OCI-LY1 (cell line): ENCODE data around the gene SPATA13.

Experiments
- H2AFZ ChIP-seq: fragments of 200-600 bp; sonication (generic), shearing (Covaris generic); 2 replicates; pipeline ENCODE4 v1.6.0; 2014; ENCODE audit warnings: antibody characterized with exemption, mild to moderate bottlenecking, low read length
- H3F3A ChIP-seq: fragments of 200-600 bp; sonication (generic), shearing (Covaris generic); 2 replicates; pipeline ENCODE4 v1.6.0; 2014; ENCODE audit warnings: mild to moderate bottlenecking, antibody characterized with exemption, low read length, moderate library complexity; ENCODE audit not compliant: insufficient read depth
- H3K27ac ChIP-seq: fragments of 200-600 bp; sonication (generic); 2 replicates; pipeline ENCODE4 v1.5.1; 2014; ENCODE audit warnings: low read length, mixed run types, mild to moderate bottlenecking, low read depth; ENCODE audit not compliant: poor library complexity, severe bottlenecking
- H3K27me3 ChIP-seq: fragments of 200-600 bp; sonication (generic); 2 replicates; pipeline ENCODE4 v1.6.0; 2014; ENCODE audit warnings: antibody characterized with exemption, mild to moderate bottlenecking, low read length, moderate library complexity; ENCODE audit not compliant: insufficient read depth
- H3K36me3 ChIP-seq: fragments of 200-600 bp; sonication (generic); 2 replicates; pipeline ENCODE4 v1.6.1; 2014; ENCODE audit warnings: mild to moderate bottlenecking, antibody characterized with exemption, low read length, moderate library complexity, mixed read lengths; ENCODE audit not compliant: insufficient read depth
- H3K4me1 ChIP-seq: fragments of 200-600 bp; sonication (generic); 2 replicates; pipeline ENCODE4 v1.5.1; 2014; ENCODE audit warnings: mild to moderate bottlenecking, low read length, moderate library complexity; ENCODE audit not compliant: insufficient read depth, severe bottlenecking
- H3K4me2 ChIP-seq: fragments of 200-600 bp; sonication (generic), shearing (Covaris generic); 2 replicates; pipeline ENCODE4 v1.6.1; 2014; ENCODE audit warnings: low read length
- H3K4me3 ChIP-seq: fragments of 200-600 bp; sonication (generic); 2 replicates; pipeline ENCODE4 v1.5.1; 2014; ENCODE audit warnings: low read length, low read depth, mild to moderate bottlenecking, mixed read lengths; ENCODE audit not compliant: poor library complexity, severe bottlenecking
- H3K79me2 ChIP-seq: fragments of 200-600 bp; shearing (Covaris generic); 2 replicates; pipeline ENCODE4 v1.6.1; 2016; ENCODE audit warnings: mixed run types, low read length, mixed read lengths; ENCODE audit not compliant: insufficient read depth
- H3K9ac ChIP-seq: fragments of 200-600 bp; sonication (generic), shearing (Covaris generic); 2 replicates; pipeline ENCODE4 v1.6.1; 2014; ENCODE audit warnings: mild to moderate bottlenecking, low read length, mixed read lengths
- H3K9me2 ChIP-seq: fragments of 200-600 bp; sonication (generic), shearing (Covaris generic); 2 replicates; pipeline ENCODE4 v1.6.1; 2014; ENCODE audit warnings: low read depth, mild to moderate bottlenecking, low read length, mixed read lengths
- H3K9me3 ChIP-seq: fragments of 200-600 bp; shearing (Covaris generic); 2 replicates; pipeline ENCODE4 v1.6.1; 2014; ENCODE audit warnings: low read length, mixed read lengths
- H4K20me1 ChIP-seq: fragments of 200-600 bp; sonication (generic), shearing (Covaris generic); 2 replicates; pipeline ENCODE4 v1.6.0; 2016; ENCODE audit warnings: mild to moderate bottlenecking, low read length; ENCODE audit not compliant: insufficient read depth
- EZH2 ChIP-seq: fragments of 200-600 bp; sonication (generic), shearing (Covaris generic); IDR thresholded peaks from 2 replicates; pipeline ENCODE4 v1.8.0; 2017; ENCODE audit warnings: borderline replicate concordance, mixed run types, mild to moderate bottlenecking, antibody characterized with exemption, low read length, moderate library complexity, mixed read lengths
- TF ChIP-seq, protein P1 (sequence below): fragments of 200-600 bp; sonication (generic), shearing (Covaris generic); IDR thresholded peaks from 2 replicates; pipeline ENCODE4 v1.5.1; 2017; ENCODE audit warnings: mild to moderate bottlenecking, antibody characterized with exemption, low read length, moderate library complexity, mixed read lengths

Gene SPATA13

DNA sequence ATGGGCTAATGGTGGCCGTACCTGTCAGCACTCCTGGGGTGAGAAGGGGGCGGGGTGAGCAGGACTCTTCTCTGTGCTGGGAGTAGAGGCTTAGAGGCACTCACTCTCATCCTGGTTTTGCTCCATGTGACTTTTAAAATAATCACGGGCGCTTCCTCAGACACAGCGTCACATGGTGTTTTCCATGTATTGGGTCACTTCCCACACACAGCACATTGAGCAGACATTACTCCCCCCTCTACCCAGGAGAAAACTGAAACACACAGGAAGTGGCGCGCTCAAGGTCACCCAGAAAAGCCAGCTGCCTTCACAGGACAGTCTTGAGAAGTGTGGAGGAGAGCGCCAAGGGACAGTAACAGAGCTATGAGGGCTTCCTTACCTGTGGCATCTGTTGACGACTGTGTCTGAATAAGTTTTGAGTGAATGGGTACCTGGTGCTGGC is 23.2 kb downstream of the SPATA13 start:
- Histone ChIP-seq H3K27ac (no peak overlapping the region), H3K4me2 (no peak overlapping the region), H3F3A (no peaks in the 10 kb centered on the region), H2AFZ (no peak overlapping the region), H3K4me1 (no peaks in the 10 kb centered on the region), H3K9me2 (no peaks in the 10 kb centered on the region), H3K36me3 (no peaks in the 10 kb centered on the region), H4K20me1 (no peaks in the 10 kb centered on the region), H3K4me3 (no peak overlapping the region), H3K9ac (no peak overlapping the region), H3K9me3 (no peaks in the 10 kb centered on the region), H3K79me2 (no peaks in the 10 kb centered on the region), H3K27me3 (no peaks in the 10 kb centered on the region)
- no peak for TF ChIP-seq EZH2
- TF ChIP-seq, protein P1, sequence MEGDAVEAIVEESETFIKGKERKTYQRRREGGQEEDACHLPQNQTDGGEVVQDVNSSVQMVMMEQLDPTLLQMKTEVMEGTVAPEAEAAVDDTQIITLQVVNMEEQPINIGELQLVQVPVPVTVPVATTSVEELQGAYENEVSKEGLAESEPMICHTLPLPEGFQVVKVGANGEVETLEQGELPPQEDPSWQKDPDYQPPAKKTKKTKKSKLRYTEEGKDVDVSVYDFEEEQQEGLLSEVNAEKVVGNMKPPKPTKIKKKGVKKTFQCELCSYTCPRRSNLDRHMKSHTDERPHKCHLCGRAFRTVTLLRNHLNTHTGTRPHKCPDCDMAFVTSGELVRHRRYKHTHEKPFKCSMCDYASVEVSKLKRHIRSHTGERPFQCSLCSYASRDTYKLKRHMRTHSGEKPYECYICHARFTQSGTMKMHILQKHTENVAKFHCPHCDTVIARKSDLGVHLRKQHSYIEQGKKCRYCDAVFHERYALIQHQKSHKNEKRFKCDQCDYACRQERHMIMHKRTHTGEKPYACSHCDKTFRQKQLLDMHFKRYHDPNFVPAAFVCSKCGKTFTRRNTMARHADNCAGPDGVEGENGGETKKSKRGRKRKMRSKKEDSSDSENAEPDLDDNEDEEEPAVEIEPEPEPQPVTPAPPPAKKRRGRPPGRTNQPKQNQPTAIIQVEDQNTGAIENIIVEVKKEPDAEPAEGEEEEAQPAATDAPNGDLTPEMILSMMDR = no peak

DNA sequence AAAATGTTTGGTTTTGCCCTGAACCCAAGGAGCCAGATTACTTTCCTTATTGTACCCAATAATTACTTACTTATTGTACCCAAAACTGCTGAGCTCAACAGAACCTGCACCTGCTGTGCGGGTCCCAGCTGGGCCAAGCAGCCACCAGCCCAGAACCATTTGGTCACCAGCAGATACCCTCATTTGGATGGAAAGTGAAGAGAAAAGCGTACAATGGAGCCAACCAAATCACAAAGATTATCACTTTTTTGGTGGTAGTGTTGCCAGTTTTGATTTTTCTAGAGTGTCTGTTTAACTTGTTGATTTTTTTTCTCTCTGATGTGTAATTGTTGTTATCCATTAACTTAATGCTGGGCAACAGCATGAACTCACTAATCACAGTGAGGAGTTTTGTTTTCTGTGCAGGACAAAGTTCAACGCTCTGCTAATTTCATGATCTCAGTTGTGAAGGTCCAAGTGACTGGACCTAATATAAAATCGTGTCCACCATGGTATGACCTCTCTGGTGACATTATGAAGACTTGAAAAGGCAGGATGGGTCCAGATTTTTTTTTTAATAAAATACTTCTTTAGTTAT is 23.8 kb downstream of the SPATA13 start:
- Histone ChIP-seq H3K36me3 (no peaks in the 10 kb centered on the region), H2AFZ (no peak overlapping the region), H3K9ac (no peak overlapping the region), H3K4me1 (no peaks in the 10 kb centered on the region), H3K9me2 (no peaks in the 10 kb centered on the region), H4K20me1 (no peaks in the 10 kb centered on the region), H3K9me3 (no peaks in the 10 kb centered on the region), H3F3A (no peaks in the 10 kb centered on the region), H3K4me2 (no peak overlapping the region), H3K4me3 (no peak overlapping the region), H3K27me3 (no peaks in the 10 kb centered on the region), H3K27ac (no peak overlapping the region), H3K79me2 (no peaks in the 10 kb centered on the region)
- TF ChIP-seq, protein P1 = no peak
- no peak for TF ChIP-seq EZH2

DNA sequence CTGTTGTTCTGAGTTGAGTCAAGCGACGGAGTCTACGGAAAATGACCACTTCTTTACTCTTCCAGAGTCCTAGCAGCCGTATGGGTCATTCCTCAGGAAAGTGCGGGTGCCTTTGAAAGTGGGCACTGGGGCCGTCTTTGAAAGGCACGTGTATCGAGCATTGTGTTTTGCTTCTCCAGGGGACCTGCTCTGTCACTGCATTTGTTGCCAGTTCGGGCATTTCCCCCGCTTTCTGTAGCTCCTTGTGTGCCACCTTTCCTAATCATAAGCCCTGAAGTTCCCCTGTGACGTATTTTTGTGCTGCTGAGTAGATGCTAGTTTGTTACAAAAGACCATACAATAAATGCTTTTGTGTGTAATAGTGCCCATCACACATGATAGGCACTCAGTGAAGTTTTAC is 24.4 kb downstream of the SPATA13 start:
- Histone ChIP-seq H4K20me1 (no peaks in the 10 kb centered on the region), H3K9me2 (no peaks in the 10 kb centered on the region), H3K9me3 (no peaks in the 10 kb centered on the region), H3K36me3 (no peaks in the 10 kb centered on the region), H3K79me2 (no peaks in the 10 kb centered on the region), H3K4me3 (no peak overlapping the region), H3F3A (no peaks in the 10 kb centered on the region), H3K27me3 (no peaks in the 10 kb centered on the region), H3K9ac (no peak overlapping the region), H2AFZ (no peak overlapping the region), H3K27ac (no peak overlapping the region), H3K4me2 (no peak overlapping the region), H3K4me1 (no peaks in the 10 kb centered on the region)
- TF ChIP-seq, protein P1 = no peak
- no peak for TF ChIP-seq EZH2
